Measurements from ENCODE around the gene SAXO1.

Gene SAXO1

GRCh38 chr9:18909140-18910018, 123.6 kb downstream of the SAXO1 start:
- no peak for DNase-seq

- DNase-seq = no peak
These were observed 124.9 kb downstream of the SAXO1 start for GRCh38 chr9:18907927-18908625.

- no peak for DNase-seq
These were observed 126.2 kb downstream of the SAXO1 start for GRCh38 chr9:18906656-18907395.

- DNase-seq = no peak
These were observed 127.0 kb downstream of the SAXO1 start for GRCh38 chr9:18905883-18906629.

- DNase-seq = no peak
These were observed 127.8 kb downstream of the SAXO1 start for GRCh38 chr9:18905028-18905882.

GRCh38 chr9:18903450-18903849, 129.6 kb downstream of the SAXO1 start:
- no peak for DNase-seq

GRCh38 chr9:18896531-18897179, 136.4 kb downstream of the SAXO1 start:
- DNase-seq = no peak

- no peak for DNase-seq
These were observed 137.0 kb downstream of the SAXO1 start for GRCh38 chr9:18896004-18896403.

GRCh38 chr9:18893491-18893890, 139.5 kb downstream of the SAXO1 start:
- DNase-seq = no peak

- DNase-seq = no peak
These were observed 140.0 kb downstream of the SAXO1 start for GRCh38 chr9:18893046-18893445.

- DNase-seq = no peak
These were observed 140.9 kb downstream of the SAXO1 start for GRCh38 chr9:18891946-18892670.

- no peak for DNase-seq
These were observed 142.6 kb downstream of the SAXO1 start for GRCh38 chr9:18890372-18890771.

GRCh38 chr9:18889550-18889949, 143.5 kb downstream of the SAXO1 start:
- no peak for DNase-seq

GRCh38 chr9:18888290-18888689, 144.7 kb downstream of the SAXO1 start:
- DNase-seq = no peak

GRCh38 chr9:18887546-18887945, 145.5 kb downstream of the SAXO1 start:
- no peak for DNase-seq

- no peak for DNase-seq
These were observed 151.3 kb downstream of the SAXO1 start for GRCh38 chr9:18881758-18882157.

GRCh38 chr9:18877984-18878383, 155.0 kb downstream of the SAXO1 start:
- DNase-seq = no peak
